ENCODE results near the gene EPN3. TPM values are rescaled to one million over a fixed set of nuclear protein-coding genes. Genes with fewer than 3 reads are reported as not detected.

EPN3 gene
- total RNA-seq, 2 experiments from 2014 or later, result not detected

DNA sequence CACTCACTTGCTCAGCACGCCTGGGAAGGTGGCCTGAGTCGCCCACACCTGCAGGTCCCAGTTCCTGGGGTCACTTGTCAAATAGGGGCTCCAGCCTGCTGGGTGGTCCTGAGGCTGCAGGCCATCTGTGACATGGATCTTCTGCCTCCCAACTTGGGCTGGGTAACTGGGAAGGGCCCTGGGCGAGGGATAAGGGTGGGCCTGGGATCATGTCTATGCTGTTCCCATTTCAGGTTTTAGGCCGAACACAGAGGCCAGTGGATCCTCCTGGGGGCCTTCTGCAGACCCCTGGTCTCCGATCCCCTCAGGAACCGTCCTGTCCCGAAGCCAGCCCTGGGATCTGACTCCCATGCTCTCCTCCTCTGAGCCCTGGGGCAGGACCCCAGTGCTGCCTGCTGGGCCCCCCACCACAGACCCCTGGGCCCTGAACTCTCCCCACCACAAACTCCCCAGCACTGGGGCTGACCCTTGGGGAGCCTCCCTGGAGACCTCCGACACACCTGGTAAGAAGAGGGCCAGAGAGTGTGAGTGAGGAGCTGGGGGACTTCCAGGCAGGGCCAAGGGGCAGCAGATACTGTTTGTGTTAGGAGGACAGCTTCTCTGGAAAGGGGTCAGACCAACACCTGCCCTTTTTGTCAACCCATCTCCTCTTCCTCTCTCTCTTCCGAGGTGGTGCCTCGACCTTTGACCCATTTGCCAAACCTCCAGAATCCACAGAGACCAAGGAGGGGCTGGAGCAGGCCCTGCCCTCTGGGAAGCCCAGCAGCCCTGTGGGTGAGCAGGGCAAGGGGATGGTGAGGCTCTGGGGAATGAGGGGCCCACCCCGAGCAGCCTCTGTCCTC lies 8.2 kb downstream of the EPN3 start:
- Histone ChIP-seq H3K36me3 (ENCODE audit: insufficient read depth, low read length) (no peaks in the 10 kb centered on the region), H3K4me3 (ENCODE audit: low read length) (no peak overlapping the region), H3K27me3 (ENCODE audit: control insufficient read depth in 1 of 2, insufficient read depth in 2 of 2, low read length in 2 of 2) (no peaks in the 10 kb centered on the region), H3K4me1 (ENCODE audit: insufficient read depth, low read length) (peaks cover 19% of the 10 kb centered on the region), H3K27ac (ENCODE audit: low read depth in 1 of 2, low read length in 2 of 2) (no peak overlapping the region), H3K9me3 (ENCODE audit: control insufficient read depth in 1 of 2, insufficient read depth in 1 of 2, low read length in 2 of 2) (no peaks in the 10 kb centered on the region)
- peaks cover 13% of the 10 kb centered on the region for H3K27me3 Mint-ChIP-seq
- ATAC-seq (ENCODE audit: poor library complexity) (no peak), DNase-seq (no peak)
- intact Hi-C loops (cut with DNase I, micrococcal nuclease), result loop anchor here in 1 of 2 experiments (10.0 kb wide), 1 partner anchor 56 kb away; no protein-coding TSS in a partner anchor
- peaks cover 17% of the 10 kb centered on the region for H3K4me1 Mint-ChIP-seq (ENCODE audit: low read depth)
- no peaks in the 10 kb centered on the region for H3K9me3 Mint-ChIP-seq
- no peak overlapping the region for H3K27ac Mint-ChIP-seq
- POLR2A ChIA-PET, result interaction anchor here (1.1 to 1.3 kb wide), 2 partner anchors 8 to 178 kb away, joined by 3 read pairs; partner anchors contain the start of genes EPN3 and LUC7L3
- TF ChIP-seq, protein P1, sequence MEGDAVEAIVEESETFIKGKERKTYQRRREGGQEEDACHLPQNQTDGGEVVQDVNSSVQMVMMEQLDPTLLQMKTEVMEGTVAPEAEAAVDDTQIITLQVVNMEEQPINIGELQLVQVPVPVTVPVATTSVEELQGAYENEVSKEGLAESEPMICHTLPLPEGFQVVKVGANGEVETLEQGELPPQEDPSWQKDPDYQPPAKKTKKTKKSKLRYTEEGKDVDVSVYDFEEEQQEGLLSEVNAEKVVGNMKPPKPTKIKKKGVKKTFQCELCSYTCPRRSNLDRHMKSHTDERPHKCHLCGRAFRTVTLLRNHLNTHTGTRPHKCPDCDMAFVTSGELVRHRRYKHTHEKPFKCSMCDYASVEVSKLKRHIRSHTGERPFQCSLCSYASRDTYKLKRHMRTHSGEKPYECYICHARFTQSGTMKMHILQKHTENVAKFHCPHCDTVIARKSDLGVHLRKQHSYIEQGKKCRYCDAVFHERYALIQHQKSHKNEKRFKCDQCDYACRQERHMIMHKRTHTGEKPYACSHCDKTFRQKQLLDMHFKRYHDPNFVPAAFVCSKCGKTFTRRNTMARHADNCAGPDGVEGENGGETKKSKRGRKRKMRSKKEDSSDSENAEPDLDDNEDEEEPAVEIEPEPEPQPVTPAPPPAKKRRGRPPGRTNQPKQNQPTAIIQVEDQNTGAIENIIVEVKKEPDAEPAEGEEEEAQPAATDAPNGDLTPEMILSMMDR (IDR thresholded peaks at IDR 0.05), result no peak
- CTCF ChIA-PET, result no interaction called here
- H3K4me3 Mint-ChIP-seq, result peak overlapping the region; percentile 73
- H3K36me3 Mint-ChIP-seq (ENCODE audit: low read depth), result no peaks in the 10 kb centered on the region

DNA sequence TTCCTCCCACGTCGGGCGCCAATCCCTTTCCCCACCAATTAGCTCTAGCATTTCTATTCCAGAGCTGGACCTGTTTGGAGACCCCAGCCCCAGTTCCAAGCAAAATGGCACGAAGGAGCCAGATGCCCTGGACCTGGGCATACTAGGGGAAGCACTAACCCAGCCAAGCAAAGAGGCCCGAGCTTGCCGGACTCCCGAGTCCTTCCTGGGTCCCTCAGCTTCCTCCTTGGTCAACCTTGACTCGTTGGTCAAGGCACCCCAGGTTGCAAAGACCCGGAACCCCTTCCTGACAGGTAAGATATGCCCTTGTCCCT lies 8.8 kb downstream of the EPN3 start:
- TF ChIP-seq, protein P1 (IDR thresholded peaks at IDR 0.05), result no peak
- no peaks in the 10 kb centered on the region for H3K9me3 ChIP-seq (ENCODE audit: control insufficient read depth in 1 of 2, insufficient read depth in 1 of 2, low read length in 2 of 2)
- H3K4me3 Mint-ChIP-seq, result peak overlapping the region; percentile 73
- H3K36me3 Mint-ChIP-seq (ENCODE audit: low read depth), result no peaks in the 10 kb centered on the region
- no peaks in the 10 kb centered on the region for H3K27me3 ChIP-seq (ENCODE audit: control insufficient read depth in 1 of 2, insufficient read depth in 2 of 2, low read length in 2 of 2)
- H3K27ac ChIP-seq (ENCODE audit: low read depth in 1 of 2, low read length in 2 of 2), result no peak overlapping the region
- H3K9me3 Mint-ChIP-seq, result no peaks in the 10 kb centered on the region
- ChIA-PET POLR2A (interaction anchor here (1.1 to 1.6 kb wide), 4 partner anchors 9 to 178 kb away, joined by 3 to 19 read pairs (median 4); partner anchors contain the start of genes CACNA1G, EPN3, LRRC59 and LUC7L3), CTCF (interaction anchor here (1.1 to 2.4 kb wide), 3 partner anchors 22 to 85 kb away, joined by 3 to 10 read pairs (median 5); no protein-coding TSS in a partner anchor)
- no peak overlapping the region for H3K27ac Mint-ChIP-seq
- no peaks in the 10 kb centered on the region for H3K36me3 ChIP-seq (ENCODE audit: insufficient read depth, low read length)
- ATAC-seq (ENCODE audit: poor library complexity), result no peak
- peaks cover 22% of the 10 kb centered on the region for H3K4me1 ChIP-seq (ENCODE audit: insufficient read depth, low read length)
- DNase-seq, result no peak
- H3K4me3 ChIP-seq (ENCODE audit: low read length), result peak overlapping the region; percentile 65
- H3K27me3 Mint-ChIP-seq, result peaks cover 7% of the 10 kb centered on the region
- H3K4me1 Mint-ChIP-seq (ENCODE audit: low read depth), result peaks cover 17% of the 10 kb centered on the region
- intact Hi-C loops (cut with DNase I, micrococcal nuclease), result loop anchor here in 1 of 2 experiments (10.0 kb wide), 1 partner anchor 57 kb away; no protein-coding TSS in a partner anchor

DNA sequence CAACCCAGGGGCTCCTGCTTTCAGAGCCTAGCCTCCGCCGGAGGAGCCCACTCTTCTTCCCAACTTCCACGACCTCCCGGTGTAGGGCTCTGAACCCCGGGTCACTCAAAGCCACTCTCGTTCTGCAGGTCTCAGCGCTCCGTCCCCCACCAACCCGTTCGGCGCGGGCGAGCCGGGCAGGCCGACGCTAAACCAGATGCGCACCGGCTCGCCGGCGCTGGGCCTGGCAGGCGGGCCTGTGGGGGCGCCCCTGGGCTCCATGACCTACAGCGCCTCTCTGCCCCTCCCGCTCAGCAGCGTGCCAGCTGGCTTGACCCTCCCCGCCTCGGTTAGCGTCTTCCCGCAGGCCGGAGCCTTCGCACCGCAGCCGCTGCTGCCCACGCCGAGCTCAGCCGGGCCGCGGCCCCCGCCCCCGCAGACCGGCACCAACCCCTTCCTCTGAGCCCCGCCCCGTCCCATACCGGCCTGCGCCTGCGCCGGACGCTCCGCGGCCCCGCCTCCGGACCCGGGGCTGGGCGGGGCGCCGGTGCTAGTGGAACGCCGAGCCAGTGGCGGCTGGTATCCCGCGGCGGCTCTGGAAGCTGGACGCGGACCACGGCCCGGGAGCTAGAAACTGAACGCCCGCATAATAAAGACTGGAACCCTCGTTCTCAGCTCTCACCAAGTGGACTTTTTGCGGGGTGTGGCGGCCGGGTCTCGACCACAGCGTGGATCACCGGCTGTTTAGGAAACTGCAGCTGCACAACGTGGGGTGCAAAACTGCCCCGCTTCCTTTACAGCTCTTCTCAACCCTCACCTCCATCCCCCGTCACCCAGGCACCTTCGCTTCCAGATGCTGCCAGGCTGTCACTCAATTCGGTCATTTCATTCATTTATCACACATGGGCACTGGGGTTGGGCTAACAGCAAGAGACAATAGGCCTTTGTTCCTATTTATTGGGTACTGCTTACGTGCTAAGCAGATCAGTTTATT lies 9.5 kb downstream of the EPN3 start:
- peaks cover 22% of the 10 kb centered on the region for H3K4me1 Mint-ChIP-seq (ENCODE audit: low read depth)
- no peaks in the 10 kb centered on the region for H3K9me3 Mint-ChIP-seq
- Histone ChIP-seq H3K36me3 (ENCODE audit: insufficient read depth, low read length) (no peaks in the 10 kb centered on the region), H3K4me1 (ENCODE audit: insufficient read depth, low read length) (peaks cover 28% of the 10 kb centered on the region), H3K27me3 (ENCODE audit: control insufficient read depth in 1 of 2, insufficient read depth in 2 of 2, low read length in 2 of 2) (no peaks in the 10 kb centered on the region), H3K9me3 (ENCODE audit: control insufficient read depth in 1 of 2, insufficient read depth in 1 of 2, low read length in 2 of 2) (no peaks in the 10 kb centered on the region), H3K4me3 (ENCODE audit: low read length) (peak overlapping the region; percentile 65), H3K27ac (ENCODE audit: low read depth in 1 of 2, low read length in 2 of 2) (no peak overlapping the region)
- H3K4me3 Mint-ChIP-seq, result peak overlapping the region; percentile 78
- peak; percentile 84 for ATAC-seq (ENCODE audit: poor library complexity)
- POLR2A ChIA-PET, result interaction anchor here (0.6 to 1.6 kb wide), 5 partner anchors 10 to 238 kb away, joined by 3 to 19 read pairs (median 3); partner anchors contain the start of genes CACNA1G, EPN3, LRRC59 and LUC7L3
- peak; percentile 61 to 91 (median 79) for DNase-seq
- peaks cover 6% of the 10 kb centered on the region for H3K27me3 Mint-ChIP-seq
- intact Hi-C loops (cut with DNase I, micrococcal nuclease), result loop anchor here in 1 of 2 experiments (10.0 kb wide), 1 partner anchor 57 kb away; no protein-coding TSS in a partner anchor
- H3K36me3 Mint-ChIP-seq (ENCODE audit: low read depth), result no peaks in the 10 kb centered on the region
- CTCF ChIA-PET, result interaction anchor here (0.6 to 2.4 kb wide), 4 partner anchors 21 to 311 kb away, joined by 3 to 10 read pairs (median 4); no protein-coding TSS in a partner anchor
- TF ChIP-seq, protein P1 (IDR thresholded peaks at IDR 0.05), result peak; percentile 21
- no peak overlapping the region for H3K27ac Mint-ChIP-seq

Measured in CD4-positive, alpha-beta T cell (primary cell).